HG03457 (cell line): ENCODE data around the gene ERC2.

Source experiments
- ATAC-seq: cut with Tn5 transposase; IDR thresholded peaks from one replicate; pipeline ENCODE4 v1.9.1; 2021; ENCODE audit warnings: moderate number of reproducible peaks; ENCODE audit not compliant: unreplicated experiment

ERC2 gene

GRCh38 chr3:55702822-55703221 is 765.4 kb downstream of the ERC2 start:
- no peak for ATAC-seq

GRCh38 chr3:55701997-55702396 is 766.3 kb downstream of the ERC2 start:
- ATAC-seq: no peak

GRCh38 chr3:55698831-55699230 is 769.4 kb downstream of the ERC2 start:
- no peak for ATAC-seq

GRCh38 chr3:55697177-55697865 is 770.9 kb downstream of the ERC2 start:
- no peak for ATAC-seq

GRCh38 chr3:55692957-55693558 is 775.2 kb downstream of the ERC2 start:
- no peak for ATAC-seq

GRCh38 chr3:55692295-55692956 is 775.8 kb downstream of the ERC2 start:
- no peak for ATAC-seq

GRCh38 chr3:55691141-55691540 is 777.1 kb downstream of the ERC2 start:
- ATAC-seq: no peak

- no peak for ATAC-seq
These were observed 777.5 kb downstream of the ERC2 start for GRCh38 chr3:55690726-55691125.

- ATAC-seq: no peak
These were observed 778.1 kb downstream of the ERC2 start for GRCh38 chr3:55690177-55690576.

- no peak for ATAC-seq
These were observed 780.1 kb downstream of the ERC2 start for GRCh38 chr3:55688154-55688553.

GRCh38 chr3:55687526-55687925 is 780.7 kb downstream of the ERC2 start:
- ATAC-seq: no peak

- ATAC-seq: no peak
These were observed 781.6 kb downstream of the ERC2 start for GRCh38 chr3:55686426-55687254.

- no peak for ATAC-seq
These were observed 784.5 kb downstream of the ERC2 start for GRCh38 chr3:55683666-55684270.

GRCh38 chr3:55682461-55682860 is 785.8 kb downstream of the ERC2 start:
- no peak for ATAC-seq

- no peak for ATAC-seq
These were observed 789.6 kb downstream of the ERC2 start for GRCh38 chr3:55678546-55679216.

- ATAC-seq: no peak
These were observed 791.6 kb downstream of the ERC2 start for GRCh38 chr3:55676643-55677042.

- ATAC-seq: peak; percentile 95
These were observed 792.8 kb downstream of the ERC2 start for GRCh38 chr3:55675478-55675877.

GRCh38 chr3:55673764-55674163 is 794.5 kb downstream of the ERC2 start:
- no peak for ATAC-seq

GRCh38 chr3:55669133-55669532 is 799.1 kb downstream of the ERC2 start:
- no peak for ATAC-seq

- no peak for ATAC-seq
These were observed 799.9 kb downstream of the ERC2 start for GRCh38 chr3:55668359-55668758.
